HT-29 (cell line): ENCODE measurements around the gene ASNS. TPM values are rescaled to one million over a fixed set of nuclear protein-coding genes. Genes with fewer than 3 reads are reported as not detected.

Experiments
- DNase-seq: peaks from one replicate; pipeline ENCODE4 v3.0.0-alpha.2; 2015; ENCODE audit warnings: low spot score
- small RNA-seq: library from RNA; depleted of rRNA; stranded (forward); fragments of <200 nt; gene quantifications from one replicate; pipeline ENCODE3, GENCODE V24; 2014
- total RNA-seq: library from RNA; depleted of rRNA; stranded (reverse); fragments of >200 nt; shearing (Covaris generic); gene quantifications from 2 replicates; pipeline ENCODE4 v1.2.3, GENCODE V29; 2014; rRNA removed

The ASNS gene
- total RNA-seq, 1 experiment from 2014 or later, result 22.2 TPM

GRCh38 chr7:97842772-97843345 lies 29.3 kb downstream of the ASNS start:
- no peak for DNase-seq

- no peak for DNase-seq
These were observed 30.2 kb downstream of the ASNS start for GRCh38 chr7:97842006-97842405.

DNA sequence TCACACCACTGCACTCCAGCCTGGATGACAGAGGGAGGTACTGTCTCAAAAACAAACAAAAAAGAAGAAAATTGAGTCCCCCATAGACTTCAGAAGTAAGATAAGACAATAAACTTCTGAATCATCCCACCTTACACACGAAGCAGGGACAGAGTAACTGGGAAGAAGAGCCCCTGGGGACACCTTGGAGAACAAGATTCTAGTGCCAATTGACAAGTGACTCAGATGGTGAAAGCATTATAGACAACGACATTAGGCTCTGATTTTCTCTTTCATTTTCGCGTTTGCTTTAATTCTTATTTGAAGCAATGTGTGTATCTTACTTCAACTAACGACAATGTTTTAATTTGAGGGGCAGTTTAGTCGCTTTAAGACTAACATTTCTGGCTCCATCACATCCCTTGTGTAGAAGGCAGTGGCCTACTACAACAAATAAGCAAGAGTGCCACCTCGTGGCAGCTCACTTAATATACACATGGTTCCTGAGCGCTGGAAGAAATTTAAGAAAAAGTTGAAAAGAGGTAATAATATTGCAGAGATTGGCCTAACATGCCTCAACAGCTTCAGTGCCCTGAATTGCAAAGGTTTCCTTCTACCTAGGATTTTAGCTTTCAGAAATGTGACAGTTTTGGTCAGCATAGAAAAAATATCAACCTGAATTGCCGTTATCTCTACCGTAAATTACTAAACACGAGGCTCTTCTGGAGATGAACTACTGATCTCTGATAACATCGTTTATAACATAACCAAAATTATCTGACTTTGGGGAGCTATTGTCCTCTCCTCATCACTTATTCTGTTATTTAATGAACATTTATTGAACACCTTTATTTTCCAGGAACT lies 36.7 kb downstream of the ASNS start:
- DNase-seq, result peak; percentile 89

DNA sequence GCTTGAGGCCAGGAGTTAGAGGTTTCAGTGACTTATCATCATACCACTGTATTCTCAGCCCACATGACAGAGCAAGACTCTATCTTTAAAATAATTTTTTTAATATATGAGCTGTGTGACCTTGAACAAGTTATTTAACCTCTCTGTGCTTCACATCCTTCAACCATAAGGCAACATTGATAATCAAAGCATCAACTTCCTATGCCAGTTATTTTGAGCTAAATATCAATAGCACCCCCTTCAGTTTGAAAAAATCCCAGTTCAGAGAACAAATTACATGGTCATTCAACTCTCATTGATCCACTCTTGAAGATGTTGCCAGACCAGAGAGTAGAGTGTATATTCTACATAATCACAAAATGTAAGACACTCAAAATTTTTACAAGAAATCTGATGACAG lies 53.0 kb downstream of the ASNS start:
- peak; percentile 80 for DNase-seq

DNA sequence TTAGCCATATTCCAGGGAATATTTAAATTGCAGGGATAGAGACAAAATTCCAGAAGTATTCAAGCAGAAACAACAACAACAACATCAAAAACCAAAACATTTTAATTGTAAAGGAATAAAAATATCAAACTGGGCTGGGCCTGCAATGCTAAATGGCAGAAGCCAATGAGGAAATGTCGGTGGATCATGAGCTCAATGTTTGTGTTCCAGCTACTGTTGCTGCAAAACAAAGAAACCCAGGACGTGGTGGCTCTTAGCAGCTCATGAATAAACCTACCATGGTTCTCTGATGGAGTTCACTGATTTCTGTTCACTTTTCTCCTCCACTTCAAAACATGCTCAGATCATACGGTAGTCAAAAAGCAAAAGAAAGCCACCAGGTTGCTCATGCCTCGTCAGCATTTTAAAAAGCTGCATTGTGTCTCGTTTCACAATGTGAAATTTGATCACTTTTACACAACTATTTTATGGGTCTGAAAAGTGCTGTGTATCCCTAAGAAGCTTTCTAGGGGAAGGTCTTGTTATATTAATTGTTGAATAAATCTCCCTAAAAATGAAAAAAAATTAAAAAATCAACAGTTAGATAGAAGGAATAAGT lies 54.0 kb downstream of the ASNS start:
- no peak for DNase-seq

Small RNA genes within 50 kb of the gene (small RNA-seq; reads per million reads assigned to genes)
- not detected for gene AC005326.1
- gene AC079781.2, result not detected
- not detected for gene SNRPCP9

Other genes starting within 250 kb of the ASNS start
- gene TAC1, start 140.3 kb downstream of the ASNS start, total RNA-seq, result not detected in 2 replicates
- gene OCM2, start 117.8 kb upstream of the ASNS start, total RNA-seq, result not detected in 2 replicates
- gene LMTK2, start 234.5 kb upstream of the ASNS start, total RNA-seq, result 23.1 and 26.8 TPM in 2 replicates